ENCODE data around the gene IL17C.
A peak's percentile ranks its signal among the peaks of the same experiment; 100 is the strongest.

The IL17C gene

GRCh38 chr16:88645941-88646340 is 7.6 kb downstream of the IL17C start:
- Histone ChIP-seq H3K4me3 (ENCODE audit: low read length) (no peak overlapping the region), H3K9me3 (ENCODE audit: insufficient read depth, low read length) (no peaks in the 10 kb centered on the region), H2AFZ (ENCODE audit: low read depth, low read length) (no peak overlapping the region), H3K27ac (ENCODE audit: low read length) (no peak overlapping the region), H3K4me2 (ENCODE audit: low read length) (no peak overlapping the region), H3K79me2 (ENCODE audit: low read length) (peaks cover 38% of the 10 kb centered on the region), H3K4me1 (ENCODE audit: low read length) (peaks cover 20% of the 10 kb centered on the region), H3K27me3 (ENCODE audit: low read depth, low read length) (peaks cover 5% of the 10 kb centered on the region), H3K36me3 (replicated peaks; ENCODE audit: low read depth, low read length) (peaks cover 51% of the 10 kb centered on the region), H3K9ac (ENCODE audit: low read length) (no peak overlapping the region), H4K20me1 (ENCODE audit: insufficient read depth, low read length) (peaks cover 78% of the 10 kb centered on the region)
- TF ChIP-seq, protein P1, sequence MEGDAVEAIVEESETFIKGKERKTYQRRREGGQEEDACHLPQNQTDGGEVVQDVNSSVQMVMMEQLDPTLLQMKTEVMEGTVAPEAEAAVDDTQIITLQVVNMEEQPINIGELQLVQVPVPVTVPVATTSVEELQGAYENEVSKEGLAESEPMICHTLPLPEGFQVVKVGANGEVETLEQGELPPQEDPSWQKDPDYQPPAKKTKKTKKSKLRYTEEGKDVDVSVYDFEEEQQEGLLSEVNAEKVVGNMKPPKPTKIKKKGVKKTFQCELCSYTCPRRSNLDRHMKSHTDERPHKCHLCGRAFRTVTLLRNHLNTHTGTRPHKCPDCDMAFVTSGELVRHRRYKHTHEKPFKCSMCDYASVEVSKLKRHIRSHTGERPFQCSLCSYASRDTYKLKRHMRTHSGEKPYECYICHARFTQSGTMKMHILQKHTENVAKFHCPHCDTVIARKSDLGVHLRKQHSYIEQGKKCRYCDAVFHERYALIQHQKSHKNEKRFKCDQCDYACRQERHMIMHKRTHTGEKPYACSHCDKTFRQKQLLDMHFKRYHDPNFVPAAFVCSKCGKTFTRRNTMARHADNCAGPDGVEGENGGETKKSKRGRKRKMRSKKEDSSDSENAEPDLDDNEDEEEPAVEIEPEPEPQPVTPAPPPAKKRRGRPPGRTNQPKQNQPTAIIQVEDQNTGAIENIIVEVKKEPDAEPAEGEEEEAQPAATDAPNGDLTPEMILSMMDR (IDR thresholded peaks at IDR 0.05; ENCODE audit: low read depth, low read length) = no peak
- TF ChIP-seq EZH2phosphoT487 (IDR thresholded peaks at IDR 0.05; ENCODE audit: low read depth) = no peak

- Histone ChIP-seq H3K4me2 (ENCODE audit: low read length) (no peak overlapping the region), H3K4me1 (ENCODE audit: low read length) (peaks cover 23% of the 10 kb centered on the region), H4K20me1 (ENCODE audit: insufficient read depth, low read length) (peaks cover 78% of the 10 kb centered on the region)
Observed at GRCh38 chr16:88646345-88647034, 8.1 kb downstream of the IL17C start.

GRCh38 chr16:88647178-88648070 is 9.1 kb downstream of the IL17C start:
- Histone ChIP-seq H3K9me3 (ENCODE audit: insufficient read depth, low read length) (no peaks in the 10 kb centered on the region), H3K27ac (ENCODE audit: low read length) (no peak overlapping the region), H3K79me2 (ENCODE audit: low read length) (peaks cover 38% of the 10 kb centered on the region), H3K4me2 (ENCODE audit: low read length) (peak overlapping the region; percentile 89; the same call in 1 of the 2 replicates), H3K36me3 (replicated peaks; ENCODE audit: low read depth, low read length) (peaks cover 53% of the 10 kb centered on the region), H3K9ac (ENCODE audit: low read length) (no peak overlapping the region), H3K4me3 (ENCODE audit: low read length) (no peak overlapping the region), H4K20me1 (ENCODE audit: insufficient read depth, low read length) (peaks cover 72% of the 10 kb centered on the region), H3K4me1 (ENCODE audit: low read length) (peaks cover 32% of the 10 kb centered on the region), H3K27me3 (ENCODE audit: low read depth, low read length) (no peaks in the 10 kb centered on the region), H2AFZ (ENCODE audit: low read depth, low read length) (no peak overlapping the region)
- no peak for TF ChIP-seq EZH2phosphoT487 (IDR thresholded peaks at IDR 0.05; ENCODE audit: low read depth)
- TF ChIP-seq, protein P1 (IDR thresholded peaks at IDR 0.05; ENCODE audit: low read depth, low read length) = no peak

More at GRCh38 chr16:88646345-88647034, 8.1 kb downstream of the IL17C start:
- H3K27me3 ChIP-seq (ENCODE audit: low read depth, low read length) = no peaks in the 10 kb centered on the region
- H3K9ac ChIP-seq (ENCODE audit: low read length) = no peak overlapping the region
- peaks cover 38% of the 10 kb centered on the region for H3K79me2 ChIP-seq (ENCODE audit: low read length)
- no peak overlapping the region for H2AFZ ChIP-seq (ENCODE audit: low read depth, low read length)
- H3K27ac ChIP-seq (ENCODE audit: low read length) = no peak overlapping the region
- H3K9me3 ChIP-seq (ENCODE audit: insufficient read depth, low read length) = no peaks in the 10 kb centered on the region
- H3K36me3 ChIP-seq (replicated peaks; ENCODE audit: low read depth, low read length) = peaks cover 51% of the 10 kb centered on the region
- TF ChIP-seq, protein P1 (IDR thresholded peaks at IDR 0.05; ENCODE audit: low read depth, low read length) = no peak
- TF ChIP-seq EZH2phosphoT487 (IDR thresholded peaks at IDR 0.05; ENCODE audit: low read depth) = no peak
- H3K4me3 ChIP-seq (ENCODE audit: low read length) = no peak overlapping the region
